GM12875 (cell line): ENCODE data around the gene MLF1.

Experiments
- H3K4me3 ChIP-seq: one replicate; pipeline ENCODE4 v1.5.1; 2011; ENCODE audit warnings: low read depth, low read length, control low read depth
- CTCF ChIP-seq: IDR thresholded peaks from 2 replicates; pipeline ENCODE4 v1.5.1; 2011; ENCODE audit warnings: low read depth, mild to moderate bottlenecking, control low read depth, inconsistent platforms, low read length, moderate library complexity, borderline replicate concordance; ENCODE audit not compliant: insufficient read depth

Gene MLF1

GRCh38 chr3:158574646-158575045 lies 3.7 kb downstream of the MLF1 start:
- TF ChIP-seq CTCF = no peak
- H3K4me3 ChIP-seq = no peak overlapping the region

GRCh38 chr3:158590223-158590622 lies 19.2 kb downstream of the MLF1 start:
- no peak for TF ChIP-seq CTCF
- no peak overlapping the region for H3K4me3 ChIP-seq

- TF ChIP-seq CTCF = no peak
Measured at GRCh38 chr3:158600787-158601186, 29.8 kb downstream of the MLF1 start.

GRCh38 chr3:158602227-158602626 lies 31.2 kb downstream of the MLF1 start:
- no peak overlapping the region for H3K4me3 ChIP-seq
- TF ChIP-seq CTCF = no peak

More at GRCh38 chr3:158600787-158601186, 29.8 kb downstream of the MLF1 start:
- H3K4me3 ChIP-seq = no peak overlapping the region

GRCh38 chr3:158617982-158618875 lies 47.2 kb downstream of the MLF1 start:
- no peak for TF ChIP-seq CTCF
- H3K4me3 ChIP-seq = no peak overlapping the region

GRCh38 chr3:158625881-158626280 lies 54.9 kb downstream of the MLF1 start:
- no peak overlapping the region for H3K4me3 ChIP-seq
- no peak for TF ChIP-seq CTCF

GRCh38 chr3:158631981-158632380 lies 61.0 kb downstream of the MLF1 start:
- no peak for TF ChIP-seq CTCF

More at GRCh38 chr3:158631981-158632380, 61.0 kb downstream of the MLF1 start:
- H3K4me3 ChIP-seq = no peak overlapping the region
